HCT116 (cell line): ENCODE results near the gene AUP1.
A peak's percentile ranks its signal among the peaks of the same experiment; 100 is the strongest.

Experiments
- EZH2 ChIP-seq: fragments of 200-600 bp; sonication (generic); IDR thresholded peaks from 2 replicates; pipeline ENCODE4 v1.6.1; 2017; ENCODE audit warnings: antibody characterized with exemption, mixed run types
- POLR2A ChIP-seq: IDR thresholded peaks from 2 replicates; pipeline ENCODE4 v1.7.0; 2011; ENCODE audit warnings: borderline replicate concordance; ENCODE audit not compliant: insufficient read depth, insufficient read length; ENCODE audit errors: extremely low read depth

DNA sequence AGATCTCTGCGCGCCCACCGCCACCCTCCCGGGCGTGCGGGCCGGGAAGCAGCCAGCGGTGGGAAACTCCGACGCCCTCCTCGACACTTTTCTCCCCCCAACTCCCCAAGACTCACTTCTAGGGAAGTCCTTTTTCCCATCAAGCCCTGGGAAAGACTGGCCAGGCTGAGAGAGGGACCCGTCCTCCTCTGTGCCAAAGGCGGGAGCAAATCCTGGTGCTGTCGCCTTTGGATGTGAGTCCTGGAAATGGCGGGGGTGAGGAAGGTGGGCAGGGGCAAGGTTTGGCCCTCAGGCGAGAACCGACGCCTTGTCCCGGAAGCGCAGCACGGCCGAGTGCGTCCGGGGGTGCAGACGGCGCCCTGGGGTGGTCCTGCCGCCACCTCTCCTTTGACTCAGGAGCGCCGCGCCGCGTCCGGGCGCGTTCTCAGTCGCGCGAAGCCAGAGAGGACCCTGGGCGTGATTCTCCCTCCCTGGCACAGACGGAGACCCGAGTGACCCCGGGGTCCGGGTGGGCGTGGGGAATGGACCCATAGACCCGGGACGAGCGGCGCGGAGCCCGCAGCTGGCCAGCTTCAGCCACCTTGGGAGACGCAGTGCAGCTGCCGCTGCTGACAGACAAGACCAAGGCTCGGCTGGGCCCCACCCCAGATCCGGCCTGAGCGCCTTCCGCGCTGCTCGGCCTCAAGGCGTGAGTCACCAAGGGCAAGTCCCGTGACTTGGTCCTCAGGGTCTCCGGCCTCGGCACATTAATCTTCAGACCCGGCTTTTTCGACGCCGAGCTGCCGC is 26.6 kb downstream of the AUP1 start:
- TF ChIP-seq EZH2, result no peak
- peak; percentile 75 for TF ChIP-seq POLR2A
